ENCODE data around the gene AAK1.

The AAK1 gene

GRCh38 chr2:69584127-69584889, 59.2 kb downstream of the AAK1 start:
- no peaks in the 10 kb centered on the region for H3K27me3 ChIP-seq (ENCODE audit: insufficient read depth, low read length, poor library complexity)
- no peak for ATAC-seq (ENCODE audit: insufficient read depth, low read depth)
- no peak for TF ChIP-seq CTCF (IDR thresholded peaks at IDR 0.05; ENCODE audit: borderline replicate concordance, extremely low read depth, low read length, poor library complexity, severe bottlenecking)
- no peak for TF ChIP-seq EZH2 (IDR thresholded peaks at IDR 0.05; ENCODE audit: borderline replicate concordance, low read depth, low read length, severe bottlenecking)
- H3K79me2 ChIP-seq (ENCODE audit: insufficient read depth, low read length): peaks cover 99% of the 10 kb centered on the region
- no peak overlapping the region for H2AFZ ChIP-seq (ENCODE audit: low read depth, low read length)
- no peak overlapping the region for H3K9ac ChIP-seq (ENCODE audit: low read depth, low read length)
- no peak overlapping the region; the same call in 1 of the 2 replicates for H3K27ac ChIP-seq (ENCODE audit: low read length)
- H3K36me3 ChIP-seq (ENCODE audit: insufficient read depth, low read length): peaks cover 34% of the 10 kb centered on the region
- peaks cover 75% of the 10 kb centered on the region for H4K20me1 ChIP-seq (ENCODE audit: insufficient read depth, low read length)
- no peak overlapping the region for H3K4me3 ChIP-seq (ENCODE audit: low read depth in 1 of 2, low read length in 2 of 2)
- peaks cover 29% of the 10 kb centered on the region for H3K4me1 ChIP-seq (ENCODE audit: insufficient read depth, low read length)
- DNase-seq: no peak
- no peaks in the 10 kb centered on the region for H3K9me3 ChIP-seq (ENCODE audit: insufficient read depth, low read length, severe bottlenecking)
- H3K4me2 ChIP-seq (ENCODE audit: insufficient read depth, low read length): no peak overlapping the region

GRCh38 chr2:69583321-69583833, 60.2 kb downstream of the AAK1 start:
- peaks cover 32% of the 10 kb centered on the region for H3K36me3 ChIP-seq (ENCODE audit: insufficient read depth, low read length)
- DNase-seq (no peak), ATAC-seq (ENCODE audit: insufficient read depth, low read depth) (no peak)
- H3K4me1 ChIP-seq (ENCODE audit: insufficient read depth, low read length): peaks cover 29% of the 10 kb centered on the region
- no peak overlapping the region for H2AFZ ChIP-seq (ENCODE audit: low read depth, low read length)
- H4K20me1 ChIP-seq (ENCODE audit: insufficient read depth, low read length): peaks cover 72% of the 10 kb centered on the region
- no peak overlapping the region for H3K4me3 ChIP-seq (ENCODE audit: low read depth in 1 of 2, low read length in 2 of 2)
- H3K4me2 ChIP-seq (ENCODE audit: insufficient read depth, low read length): no peak overlapping the region
- no peaks in the 10 kb centered on the region for H3K9me3 ChIP-seq (ENCODE audit: insufficient read depth, low read length, severe bottlenecking)
- TF ChIP-seq EZH2 (IDR thresholded peaks at IDR 0.05; ENCODE audit: borderline replicate concordance, low read depth, low read length, severe bottlenecking) (no peak), CTCF (IDR thresholded peaks at IDR 0.05; ENCODE audit: borderline replicate concordance, extremely low read depth, low read length, poor library complexity, severe bottlenecking) (no peak)
- H3K79me2 ChIP-seq (ENCODE audit: insufficient read depth, low read length): peaks cover 99% of the 10 kb centered on the region
- peak overlapping the region; percentile 70 for H3K27ac ChIP-seq (ENCODE audit: low read length)
- H3K9ac ChIP-seq (ENCODE audit: low read depth, low read length): no peak overlapping the region
- H3K27me3 ChIP-seq (ENCODE audit: insufficient read depth, low read length, poor library complexity): no peaks in the 10 kb centered on the region

- peaks cover 71% of the 10 kb centered on the region for H4K20me1 ChIP-seq (ENCODE audit: insufficient read depth, low read length)
- no peak overlapping the region for H3K4me2 ChIP-seq (ENCODE audit: insufficient read depth, low read length)
- H3K36me3 ChIP-seq (ENCODE audit: insufficient read depth, low read length): peaks cover 30% of the 10 kb centered on the region
- no peaks in the 10 kb centered on the region for H3K27me3 ChIP-seq (ENCODE audit: insufficient read depth, low read length, poor library complexity)
- peak; percentile 75 for ATAC-seq (ENCODE audit: insufficient read depth, low read depth)
- no peaks in the 10 kb centered on the region for H3K9me3 ChIP-seq (ENCODE audit: insufficient read depth, low read length, severe bottlenecking)
- no peak overlapping the region for H3K4me3 ChIP-seq (ENCODE audit: low read depth in 1 of 2, low read length in 2 of 2)
- H3K79me2 ChIP-seq (ENCODE audit: insufficient read depth, low read length): peaks cover 99% of the 10 kb centered on the region
- DNase-seq: peak; percentile 40
- H3K27ac ChIP-seq (ENCODE audit: low read length): peak overlapping the region; percentile 70
- no peak overlapping the region for H2AFZ ChIP-seq (ENCODE audit: low read depth, low read length)
- no peak overlapping the region for H3K9ac ChIP-seq (ENCODE audit: low read depth, low read length)
- H3K4me1 ChIP-seq (ENCODE audit: insufficient read depth, low read length): peaks cover 29% of the 10 kb centered on the region
- TF ChIP-seq CTCF (IDR thresholded peaks at IDR 0.05; ENCODE audit: borderline replicate concordance, extremely low read depth, low read length, poor library complexity, severe bottlenecking) (no peak), EZH2 (IDR thresholded peaks at IDR 0.05; ENCODE audit: borderline replicate concordance, low read depth, low read length, severe bottlenecking) (no peak)
These were observed 60.9 kb downstream of the AAK1 start for GRCh38 chr2:69582582-69583176.
